GM11168 (cell line): Measurements from ENCODE around the gene HAUS2.
"Not testable (repeated sequence)": the region's sequence is repeated elsewhere in the genome, so short reads cannot be mapped to it uniquely, and the experiment has no call there.

ENCODE experiments used
- in situ Hi-C: fragments of 300-500 bp; cut with MboI; formaldehyde crosslinking; loops from one replicate; pipeline ENCODE4 v1.12.0; 2022; ENCODE audit warnings: low sequenced_read_pairs; ENCODE audit not compliant: unreplicated experiment

HAUS2 gene

GRCh38 chr15:42548249-42549031 is at the start of gene HAUS2, which contains the start of gene LRRC57:
Gene HAUS2, plus strand, starts transcription at chr15:42548838. Its CDS starts 35 bp downstream, at chr15:42548873.
Gene LRRC57, minus strand, starts transcription at chr15:42548793. Its CDS starts 359 bp downstream, at chr15:42548434.
- in situ Hi-C loops, result no loop called here

- in situ Hi-C loops, result no loop called here
These were observed 48.6 kb upstream of the HAUS2 start for GRCh38 chr15:42499858-42500609.

GRCh38 chr15:42502477-42502876 is 46.2 kb upstream of the HAUS2 start:
- in situ Hi-C loops, result no loop called here

GRCh38 chr15:42503825-42504224 is 44.8 kb upstream of the HAUS2 start:
- in situ Hi-C loops, result no loop called here

- in situ Hi-C loops, result no loop called here
These were observed 44.0 kb upstream of the HAUS2 start for GRCh38 chr15:42504631-42505030.

GRCh38 chr15:42507514-42507913 is 41.1 kb upstream of the HAUS2 start:
- in situ Hi-C loops, result no loop called here

GRCh38 chr15:42508263-42508690 is 40.4 kb upstream of the HAUS2 start:
- in situ Hi-C loops, result no loop called here

- in situ Hi-C loops, result no loop called here
These were observed 38.2 kb upstream of the HAUS2 start for GRCh38 chr15:42510258-42511006.

- in situ Hi-C loops, result no loop called here
These were observed 37.6 kb upstream of the HAUS2 start for GRCh38 chr15:42511007-42511391.

GRCh38 chr15:42523331-42523730 is 25.3 kb upstream of the HAUS2 start:
- in situ Hi-C loops, result no loop called here

GRCh38 chr15:42528970-42529369 is 19.7 kb upstream of the HAUS2 start:
- in situ Hi-C loops, result no loop called here

- in situ Hi-C loops, result no loop called here
These were observed 15.4 kb upstream of the HAUS2 start for GRCh38 chr15:42533246-42533645.

GRCh38 chr15:42544853-42545629 is 3.6 kb upstream of the HAUS2 start:
- in situ Hi-C loops, result no loop called here

GRCh38 chr15:42547918-42548248 is 755 bp upstream of the HAUS2 start:
- in situ Hi-C loops, result no loop called here

GRCh38 chr15:42549032-42549491 is 424 bp downstream of the HAUS2 start:
- in situ Hi-C loops, result no loop called here

- in situ Hi-C loops, result no loop called here
These were observed 1.2 kb downstream of the HAUS2 start for GRCh38 chr15:42549741-42550392.

GRCh38 chr15:42553554-42553953 is 4.9 kb downstream of the HAUS2 start:
- in situ Hi-C loops, result no loop called here

GRCh38 chr15:42556550-42557207 is 8.0 kb downstream of the HAUS2 start:
- in situ Hi-C loops, result not testable (repeated sequence)

- in situ Hi-C loops, result no loop called here
These were observed 10.1 kb downstream of the HAUS2 start for GRCh38 chr15:42558739-42559138.
